Measurements from ENCODE around the gene FCN2. TPM values are rescaled to one million over a fixed set of nuclear protein-coding genes. Genes with fewer than 3 reads are reported as not detected.

The FCN2 gene
- total and polyA plus RNA-seq, 2 experiments from 2014 or later = not detected

- WGBS (ENCODE audit: low lambda C conversion rate, missing lambda C conversion rate) = 85% methylated on average over 5 of the region's 5 CpGs
- Histone ChIP-seq H3K4me3 (no peak overlapping the region), H3K9me2 (replicated peaks; ENCODE audit: insufficient read depth) (no peaks in the 10 kb centered on the region), H3K79me2 (no peaks in the 10 kb centered on the region), H3K4me2 (no peak overlapping the region), H3K4me1 (ENCODE audit: insufficient read depth) (no peaks in the 10 kb centered on the region), H3K9me3 (ENCODE audit: low read depth) (no peaks in the 10 kb centered on the region), H3K36me3 (replicated peaks; ENCODE audit: insufficient read depth, low read depth) (no peaks in the 10 kb centered on the region), H3K27me3 (no peaks in the 10 kb centered on the region), H3K27ac (no peak overlapping the region), H2AFZ (no peak overlapping the region), H4K20me1 (ENCODE audit: insufficient read depth, poor library complexity, severe bottlenecking) (no peaks in the 10 kb centered on the region)
- no peak for DNase-seq (ENCODE audit: low spot score)
- TF ChIP-seq CTCF (IDR thresholded peaks at IDR 0.05; ENCODE audit: poor library complexity) (no peak), EZH2phosphoT487 (IDR thresholded peaks at IDR 0.05; ENCODE audit: low read depth, severe bottlenecking, unreplicated experiment) (no peak), EZH2 (IDR thresholded peaks at IDR 0.05; ENCODE audit: borderline replicate concordance) (no peak)
Measured at GRCh38 chr9:134890155-134890495, 9.5 kb downstream of the FCN2 start.

GRCh38 chr9:134891053-134891452 is 10.4 kb downstream of the FCN2 start:
- no peak overlapping the region for H3K4me3 ChIP-seq
- 89% methylated on average over 8 of the region's 8 CpGs for WGBS (ENCODE audit: low lambda C conversion rate, missing lambda C conversion rate)
- H4K20me1 ChIP-seq (ENCODE audit: insufficient read depth, poor library complexity, severe bottlenecking) = no peaks in the 10 kb centered on the region
- no peak overlapping the region for H3K4me2 ChIP-seq
- H3K4me1 ChIP-seq (ENCODE audit: insufficient read depth) = peaks cover 9% of the 10 kb centered on the region
- no peaks in the 10 kb centered on the region for H3K36me3 ChIP-seq (replicated peaks; ENCODE audit: insufficient read depth, low read depth)
- no peak for DNase-seq (ENCODE audit: low spot score)
- no peaks in the 10 kb centered on the region for H3K9me2 ChIP-seq (replicated peaks; ENCODE audit: insufficient read depth)
- H3K9me3 ChIP-seq (ENCODE audit: low read depth) = no peaks in the 10 kb centered on the region
- H2AFZ ChIP-seq = no peak overlapping the region
- H3K27me3 ChIP-seq = no peaks in the 10 kb centered on the region
- no peaks in the 10 kb centered on the region for H3K79me2 ChIP-seq
- TF ChIP-seq CTCF (IDR thresholded peaks at IDR 0.05; ENCODE audit: poor library complexity) = no peak
- TF ChIP-seq EZH2phosphoT487 (IDR thresholded peaks at IDR 0.05; ENCODE audit: low read depth, severe bottlenecking, unreplicated experiment) = no peak
- no peak for TF ChIP-seq EZH2 (IDR thresholded peaks at IDR 0.05; ENCODE audit: borderline replicate concordance)
- H3K27ac ChIP-seq = no peak overlapping the region

GRCh38 chr9:134891713-134892112 is 11.1 kb downstream of the FCN2 start:
- H3K36me3 ChIP-seq (replicated peaks; ENCODE audit: insufficient read depth, low read depth) = no peaks in the 10 kb centered on the region
- no peak overlapping the region for H3K4me2 ChIP-seq
- TF ChIP-seq EZH2 (IDR thresholded peaks at IDR 0.05; ENCODE audit: borderline replicate concordance) (no peak), EZH2phosphoT487 (IDR thresholded peaks at IDR 0.05; ENCODE audit: low read depth, severe bottlenecking, unreplicated experiment) (no peak), CTCF (IDR thresholded peaks at IDR 0.05; ENCODE audit: poor library complexity) (no peak)
- peaks cover 13% of the 10 kb centered on the region for H3K4me1 ChIP-seq (ENCODE audit: insufficient read depth)
- H2AFZ ChIP-seq = no peak overlapping the region
- WGBS (ENCODE audit: low lambda C conversion rate, missing lambda C conversion rate) = 82% methylated on average over 5 of the region's 5 CpGs
- no peaks in the 10 kb centered on the region for H4K20me1 ChIP-seq (ENCODE audit: insufficient read depth, poor library complexity, severe bottlenecking)
- DNase-seq (ENCODE audit: low spot score) = no peak
- H3K27me3 ChIP-seq = no peaks in the 10 kb centered on the region
- no peaks in the 10 kb centered on the region for H3K9me2 ChIP-seq (replicated peaks; ENCODE audit: insufficient read depth)
- H3K79me2 ChIP-seq = no peaks in the 10 kb centered on the region
- no peak overlapping the region for H3K27ac ChIP-seq
- H3K9me3 ChIP-seq (ENCODE audit: low read depth) = no peaks in the 10 kb centered on the region
- H3K4me3 ChIP-seq = no peak overlapping the region

GRCh38 chr9:134892221-134892620 is 11.6 kb downstream of the FCN2 start:
- Histone ChIP-seq H3K27me3 (no peaks in the 10 kb centered on the region), H3K79me2 (no peaks in the 10 kb centered on the region), H4K20me1 (ENCODE audit: insufficient read depth, poor library complexity, severe bottlenecking) (no peaks in the 10 kb centered on the region), H3K27ac (no peak overlapping the region), H3K9me2 (replicated peaks; ENCODE audit: insufficient read depth) (no peaks in the 10 kb centered on the region), H3K4me3 (no peak overlapping the region), H3K4me1 (ENCODE audit: insufficient read depth) (peaks cover 13% of the 10 kb centered on the region), H3K36me3 (replicated peaks; ENCODE audit: insufficient read depth, low read depth) (no peaks in the 10 kb centered on the region), H3K9me3 (ENCODE audit: low read depth) (no peaks in the 10 kb centered on the region), H3K4me2 (no peak overlapping the region), H2AFZ (no peak overlapping the region)
- DNase-seq (ENCODE audit: low spot score) = no peak
- TF ChIP-seq CTCF (IDR thresholded peaks at IDR 0.05; ENCODE audit: poor library complexity) (no peak), EZH2phosphoT487 (IDR thresholded peaks at IDR 0.05; ENCODE audit: low read depth, severe bottlenecking, unreplicated experiment) (no peak), EZH2 (IDR thresholded peaks at IDR 0.05; ENCODE audit: borderline replicate concordance) (no peak)
- 91% methylated on average over 6 of the region's 6 CpGs for WGBS (ENCODE audit: low lambda C conversion rate, missing lambda C conversion rate)

Measured in hepatocyte (in vitro differentiated cells).